CD4-positive, CD25-positive, alpha-beta regulatory T cell (primary cell): ENCODE measurements around the gene ENDOV. TPM values are rescaled to one million over a fixed set of nuclear protein-coding genes. Genes with fewer than 3 reads are reported as not detected.

Experiments
- ATAC-seq, 2 donors: fragments of 150-1000 bp; cut with Tn5 transposase; one replicate each; pipeline ENCODE4 v1.10.0; 2021; ENCODE audit warnings: low read depth in 2 of 2, moderate number of reproducible peaks in 2 of 2, moderate library complexity in 1 of 2
- DNase-seq, 3 donors: peaks; one replicate each; pipeline versions ENCODE4 v3.0.0 to v3.0.0-alpha.2; 2012 to 2022; ENCODE audit warnings: mixed read lengths in 1 of 3
- H3K27ac ChIP-seq: one replicate; pipeline ENCODE4 v1.7.0; 2013; ENCODE audit warnings: mild to moderate bottlenecking, low read length; ENCODE audit not compliant: insufficient read depth, poor library complexity, severe bottlenecking
- H3K27me3 ChIP-seq: one replicate; pipeline ENCODE4 v1.7.0; 2013; ENCODE audit warnings: low read length; ENCODE audit not compliant: control insufficient read depth, insufficient read depth
- H3K36me3 ChIP-seq: one replicate; pipeline ENCODE4 v1.7.0; 2013; ENCODE audit warnings: mild to moderate bottlenecking, low read length, moderate library complexity; ENCODE audit not compliant: control insufficient read depth, insufficient read depth
- H3K4me1 ChIP-seq: 2 replicates; pipeline ENCODE4 v1.7.0; 2013; ENCODE audit warnings: mild to moderate bottlenecking, low read length; ENCODE audit not compliant: insufficient read depth, control insufficient read depth, poor library complexity, severe bottlenecking
- H3K4me3 ChIP-seq: one replicate; pipeline ENCODE4 v1.7.0; 2013; ENCODE audit warnings: low read depth, mild to moderate bottlenecking, low read length, moderate library complexity
- H3K9me3 ChIP-seq, 2 experiments: 1 replicate in 1 of 2; 2 replicates in 1 of 2; pipeline ENCODE4 v1.7.0; 2013; ENCODE audit warnings: low read length in 2 of 2, mild to moderate bottlenecking in 1 of 2, moderate library complexity in 1 of 2; ENCODE audit not compliant: control insufficient read depth in 2 of 2
- H3K27ac Mint-ChIP-seq, 3 donors: one replicate each; pipeline ENCODE4 v1.8.0; 2020 to 2022; ENCODE audit warnings: mild to moderate bottlenecking in 3 of 3, mixed read lengths in 3 of 3, moderate library complexity in 2 of 3
- H3K27me3 Mint-ChIP-seq: one replicate; pipeline ENCODE4 v1.8.0; 2022; ENCODE audit warnings: mild to moderate bottlenecking, mixed read lengths
- H3K36me3 Mint-ChIP-seq: one replicate; pipeline ENCODE4 v1.8.0; 2020; ENCODE audit warnings: mixed read lengths
- H3K4me1 Mint-ChIP-seq, 4 donors: one replicate each; pipeline ENCODE4 v1.8.0; 2020 to 2022; ENCODE audit warnings: mixed read lengths in 4 of 4, mild to moderate bottlenecking in 1 of 4
- H3K4me3 Mint-ChIP-seq, 4 donors: one replicate each; pipeline ENCODE4 v1.8.0; 2020 to 2022; ENCODE audit warnings: mild to moderate bottlenecking in 4 of 4, mixed read lengths in 4 of 4, moderate library complexity in 3 of 4
- H3K9me3 Mint-ChIP-seq, 7 donors: one replicate each; pipeline ENCODE4 v1.8.0; 2020 to 2022; ENCODE audit warnings: mixed read lengths in 7 of 7, mild to moderate bottlenecking in 3 of 7, moderate library complexity in 2 of 7
- polyA plus RNA-seq, 4 donors: library from polyadenylated mRNA; unstranded; fragments of 300-500 nt; fragmentation: Illumina TruSeq; gene quantifications; one replicate each; pipeline ENCODE4 v1.2.3, GENCODE V29; 2021
- total RNA-seq: library from RNA; stranded (reverse); gene quantifications from one replicate; pipeline ENCODE4 v1.2.3, GENCODE V29; 2022

Gene ENDOV
- total and polyA plus RNA-seq, 5 donors from 2014 or later: 6.7 to 13.1 (median 8.1) TPM

DNA sequence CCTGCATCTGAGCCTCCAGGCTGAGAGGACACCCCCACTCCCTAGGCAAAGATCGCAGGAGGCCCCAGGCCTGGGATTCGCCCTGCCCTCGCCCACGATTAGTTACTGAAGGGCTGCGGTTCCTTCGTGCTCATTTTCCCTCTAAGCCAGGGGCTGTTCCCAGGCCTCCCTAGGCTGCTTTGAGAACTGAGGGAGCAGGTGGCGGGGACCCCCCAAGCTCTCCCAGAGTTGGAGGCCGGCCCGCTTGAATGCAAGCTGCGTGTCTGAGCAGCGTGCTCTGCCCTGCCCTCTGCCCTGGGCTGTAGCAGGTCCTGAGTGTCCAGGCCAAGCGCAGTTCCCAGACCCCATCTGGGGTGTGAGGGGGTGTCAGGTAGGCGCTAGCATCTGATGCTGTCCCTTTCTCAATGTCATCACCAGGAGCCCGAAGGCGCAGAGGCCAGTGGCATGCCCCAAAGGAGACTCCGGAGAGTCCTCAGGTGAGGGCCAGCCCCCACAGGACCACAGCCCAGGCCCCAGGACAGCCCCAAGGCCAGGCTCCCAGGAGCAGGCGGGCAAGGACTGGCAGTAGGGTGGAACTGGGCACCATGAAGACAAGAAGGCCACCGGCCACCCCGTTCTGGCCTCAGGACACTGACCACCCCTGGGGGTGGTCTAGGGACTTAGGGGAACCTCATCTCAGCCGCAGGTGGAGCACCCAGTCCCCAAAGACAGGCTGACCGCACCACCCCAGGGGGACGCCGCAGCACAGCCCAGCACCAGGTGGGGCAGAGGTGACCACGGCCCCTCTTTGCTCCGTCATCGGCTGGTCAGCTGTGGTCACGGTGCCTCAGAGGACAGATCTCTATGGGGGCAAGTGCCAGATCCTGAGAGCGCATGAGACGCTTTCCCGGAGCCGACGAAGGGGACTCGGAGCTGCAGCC, 14.6 kb downstream of the ENDOV start:
- Histone ChIP-seq H3K27ac (no peak overlapping the region), H3K9me3 (no peaks in the 10 kb centered on the region), H3K27me3 (no peaks in the 10 kb centered on the region), H3K4me3 (no peak overlapping the region), H3K36me3 (no peaks in the 10 kb centered on the region), H3K4me1 (peaks cover 8% of the 10 kb centered on the region)
- H3K4me3 Mint-ChIP-seq: no peak overlapping the region
- H3K27ac Mint-ChIP-seq: no peak overlapping the region
- ATAC-seq: no peak
- H3K9me3 Mint-ChIP-seq: no peaks in the 10 kb centered on the region
- H3K4me1 Mint-ChIP-seq: peaks cover 0 to 4% (median 0%) of the 10 kb centered on the region in 4 donors
- no peaks in the 10 kb centered on the region for H3K36me3 Mint-ChIP-seq
- no peaks in the 10 kb centered on the region for H3K27me3 Mint-ChIP-seq
- no peak for DNase-seq

DNA sequence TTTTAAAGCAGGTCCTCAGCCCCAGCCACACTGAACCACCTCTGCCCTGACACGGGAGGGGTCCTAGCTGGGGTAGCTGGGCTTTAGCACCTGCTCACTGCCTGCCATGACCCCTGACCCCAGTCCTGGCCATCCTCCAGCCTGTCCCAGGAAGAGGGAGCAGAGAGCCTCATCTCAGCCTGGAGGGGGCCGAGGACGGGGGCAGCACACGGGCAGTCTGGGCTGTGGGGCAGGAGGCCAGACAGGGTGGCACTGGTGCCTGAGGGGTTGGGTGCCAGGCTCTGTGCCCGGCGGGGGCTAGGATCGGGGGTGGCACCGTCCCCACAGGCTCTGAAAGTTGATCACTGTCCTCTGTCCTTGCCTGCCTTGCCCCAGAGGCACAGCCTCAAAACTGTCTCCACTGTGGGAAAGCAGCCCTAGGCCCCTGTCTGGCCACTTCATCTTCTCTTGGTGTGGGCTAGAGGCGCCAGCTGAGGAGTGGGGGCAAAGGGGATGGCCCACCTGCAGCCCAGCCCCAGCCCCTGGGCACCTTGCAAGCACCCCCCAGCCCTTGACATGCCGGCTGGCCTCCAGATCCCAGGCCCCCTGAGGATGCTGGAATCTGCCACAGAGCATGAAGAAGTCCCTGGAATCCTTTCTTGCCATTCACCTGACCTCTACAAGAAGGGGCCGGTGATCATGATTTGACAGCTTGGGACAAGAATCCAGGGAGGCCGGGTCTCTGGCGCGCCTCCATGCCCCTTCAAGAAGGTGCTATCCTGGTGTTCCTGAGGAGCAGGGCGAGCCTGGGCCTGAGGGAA, 15.7 kb downstream of the ENDOV start:
- Histone ChIP-seq H3K36me3 (no peaks in the 10 kb centered on the region), H3K4me3 (no peak overlapping the region), H3K9me3 (no peaks in the 10 kb centered on the region), H3K27me3 (no peaks in the 10 kb centered on the region), H3K27ac (no peak overlapping the region), H3K4me1 (peaks cover 8% of the 10 kb centered on the region)
- ATAC-seq: no peak
- no peaks in the 10 kb centered on the region for H3K27me3 Mint-ChIP-seq
- no peak for DNase-seq
- peaks cover 0 to 4% (median 0%) of the 10 kb centered on the region in 4 donors for H3K4me1 Mint-ChIP-seq
- peaks cover 0 to 2% (median 0%) of the 10 kb centered on the region in 7 donors for H3K9me3 Mint-ChIP-seq
- no peak overlapping the region for H3K27ac Mint-ChIP-seq
- H3K36me3 Mint-ChIP-seq: no peaks in the 10 kb centered on the region
- no peak overlapping the region for H3K4me3 Mint-ChIP-seq

- Histone ChIP-seq H3K9me3 (no peaks in the 10 kb centered on the region), H3K4me3 (no peak overlapping the region), H3K27me3 (no peaks in the 10 kb centered on the region), H3K27ac (no peak overlapping the region), H3K36me3 (no peaks in the 10 kb centered on the region), H3K4me1 (peaks cover 7% of the 10 kb centered on the region)
- H3K4me3 Mint-ChIP-seq: no peak overlapping the region
- H3K27ac Mint-ChIP-seq: peak overlapping the region in 1 of 3 donors; percentile 48
- peaks cover 0 to 2% (median 0%) of the 10 kb centered on the region in 7 donors for H3K9me3 Mint-ChIP-seq
- peaks cover 0 to 4% (median 0%) of the 10 kb centered on the region in 4 donors for H3K4me1 Mint-ChIP-seq
- peaks cover 4% of the 10 kb centered on the region for H3K36me3 Mint-ChIP-seq
- no peak for ATAC-seq
- H3K27me3 Mint-ChIP-seq: no peaks in the 10 kb centered on the region
- DNase-seq: no peak
Measured at GRCh38 chr17:80431246-80432195, 16.6 kb downstream of the ENDOV start.

DNA sequence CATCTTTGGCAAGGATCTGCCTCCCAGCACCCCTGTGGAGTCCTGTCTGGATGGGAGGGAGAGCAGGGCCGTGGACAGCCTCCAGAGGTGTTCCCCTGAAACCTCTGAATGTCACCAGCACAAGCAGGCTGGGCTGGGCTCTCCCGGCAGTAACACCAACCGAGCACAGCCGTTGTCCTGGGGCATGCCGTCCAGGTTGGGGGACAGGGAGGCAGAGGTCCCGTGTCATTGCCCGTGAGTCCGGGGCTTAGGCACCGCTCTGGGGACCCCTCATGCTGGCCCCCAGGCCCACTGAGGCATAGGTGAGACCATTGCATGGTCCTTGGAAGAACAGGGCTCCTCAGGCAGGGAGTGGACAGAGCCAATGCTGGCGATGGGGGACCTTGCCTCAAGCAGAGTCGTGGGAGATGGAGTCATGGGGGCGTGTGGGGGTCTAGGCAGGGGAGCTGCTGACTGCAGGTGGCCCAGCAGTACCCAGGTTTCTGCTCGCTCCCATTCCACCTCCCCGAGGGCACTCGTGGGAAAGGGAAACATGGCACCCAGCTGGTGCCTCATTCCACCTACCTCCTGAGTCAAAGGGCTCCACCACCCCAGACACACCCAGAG, 17.5 kb downstream of the ENDOV start:
- Histone ChIP-seq H3K9me3 (no peaks in the 10 kb centered on the region), H3K27ac (no peak overlapping the region), H3K36me3 (no peaks in the 10 kb centered on the region), H3K4me3 (no peak overlapping the region), H3K4me1 (no peaks in the 10 kb centered on the region), H3K27me3 (no peaks in the 10 kb centered on the region)
- H3K27me3 Mint-ChIP-seq: no peaks in the 10 kb centered on the region
- H3K4me3 Mint-ChIP-seq: no peak overlapping the region
- peaks cover 0 to 2% (median 0%) of the 10 kb centered on the region in 7 donors for H3K9me3 Mint-ChIP-seq
- H3K27ac Mint-ChIP-seq: no peak overlapping the region
- ATAC-seq (no peak), DNase-seq (no peak)
- H3K4me1 Mint-ChIP-seq: no peaks in the 10 kb centered on the region
- H3K36me3 Mint-ChIP-seq: peaks cover 4% of the 10 kb centered on the region

DNA sequence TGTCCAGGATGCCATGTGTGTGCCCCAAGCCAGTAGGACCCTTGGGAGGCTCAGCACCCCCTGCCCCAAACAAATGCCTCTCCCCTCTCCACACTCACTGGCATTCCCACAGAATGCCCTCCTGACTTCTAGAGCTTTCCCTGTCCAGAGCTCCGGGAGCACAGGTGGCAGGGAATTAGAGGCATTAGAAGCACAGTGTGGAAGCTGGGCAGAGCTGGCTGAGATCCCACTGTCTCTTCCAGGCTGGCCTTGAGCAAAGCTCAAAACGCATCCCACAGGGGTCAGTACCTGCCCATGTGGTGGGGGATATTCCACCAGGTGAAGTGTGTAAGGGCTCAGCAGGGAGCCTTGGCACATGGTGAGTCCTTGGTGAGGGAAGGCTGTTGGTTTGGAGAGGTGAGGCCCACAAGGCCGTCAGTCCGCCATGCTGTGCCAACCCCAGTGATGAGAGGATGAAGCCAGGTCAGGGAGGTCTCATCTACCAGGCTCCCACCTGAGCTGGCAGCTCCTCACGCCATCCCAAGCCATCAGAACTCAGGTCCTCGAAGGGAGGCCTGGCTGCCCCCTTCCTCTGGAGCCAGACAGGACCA, 18.1 kb downstream of the ENDOV start:
- Histone ChIP-seq H3K9me3 (no peaks in the 10 kb centered on the region), H3K27me3 (no peaks in the 10 kb centered on the region), H3K4me3 (no peak overlapping the region), H3K4me1 (no peaks in the 10 kb centered on the region), H3K36me3 (no peaks in the 10 kb centered on the region), H3K27ac (no peak overlapping the region)
- Mint-ChIP-seq H3K27me3 (no peaks in the 10 kb centered on the region), H3K4me3 (no peak overlapping the region), H3K36me3 (peaks cover 4% of the 10 kb centered on the region), H3K27ac (no peak overlapping the region), H3K9me3 (peaks cover 0 to 2% (median 0%) of the 10 kb centered on the region in 7 donors), H3K4me1 (no peaks in the 10 kb centered on the region)
- no peak for DNase-seq
- ATAC-seq: no peak

- ATAC-seq (no peak), DNase-seq (no peak)
- H3K27ac Mint-ChIP-seq: no peak overlapping the region
- no peaks in the 10 kb centered on the region for H3K4me1 ChIP-seq
- peaks cover 0 to 2% (median 0%) of the 10 kb centered on the region in 7 donors for H3K9me3 Mint-ChIP-seq
- H3K9me3 ChIP-seq: no peaks in the 10 kb centered on the region
- H3K4me3 ChIP-seq: no peak overlapping the region
- H3K36me3 ChIP-seq: no peaks in the 10 kb centered on the region
- no peaks in the 10 kb centered on the region for H3K27me3 ChIP-seq
- no peak overlapping the region for H3K27ac ChIP-seq
- no peaks in the 10 kb centered on the region for H3K27me3 Mint-ChIP-seq
- H3K4me1 Mint-ChIP-seq: no peaks in the 10 kb centered on the region
- H3K36me3 Mint-ChIP-seq: peaks cover 4% of the 10 kb centered on the region
- no peak overlapping the region for H3K4me3 Mint-ChIP-seq
Measured at GRCh38 chr17:80433916-80434666, 19.1 kb downstream of the ENDOV start.
